Measurements from ENCODE around the gene R3HDM4. TPM values are rescaled to one million over a fixed set of nuclear protein-coding genes. Genes with fewer than 3 reads are reported as not detected.

The R3HDM4 gene
- total and polyA plus RNA-seq, 10 of the 15 experiments (the other 5 are each of a cell fraction or from before 2014, with no cell fraction given): 1.3 to 65.8 (median 27.7) TPM

- no peak for TF ChIP-seq MAX (IDR thresholded peaks at IDR 0.05; ENCODE audit: low read depth, low read length)
- no peak for TF ChIP-seq CBX3 (IDR thresholded peaks at IDR 0.05; ENCODE audit: borderline replicate concordance, low read depth)
- no peak for TF ChIP-seq ZBTB4 (CRISPR knock-in tag; IDR thresholded peaks at IDR 0.05)
- TF ChIP-seq HSF1 (IDR thresholded peaks at IDR 0.05; ENCODE audit: low read depth, low read length): no peak
- peak; percentile 16; the same call in 1 of the 2 replicates for TF ChIP-seq MTA2 (IDR thresholded peaks at IDR 0.05; ENCODE audit: low read depth)
- TF ChIP-seq ZNF592 (IDR thresholded peaks at IDR 0.05): no peak
- no peak for TF ChIP-seq NFXL1 (IDR thresholded peaks at IDR 0.05; ENCODE audit: borderline replicate concordance)
- 0 out of 4 replicates have a peak, but pooled peaks of 1 of the 2 experiments have one; percentile 45 for TF ChIP-seq SRF (IDR thresholded peaks at IDR 0.05; ENCODE audit: low read depth in 2 of 2, low read length in 2 of 2)
- TF ChIP-seq BMI1 (IDR thresholded peaks at IDR 0.05; ENCODE audit: borderline replicate concordance): no peak
- no peak for TF ChIP-seq NFYB (IDR thresholded peaks at IDR 0.05; ENCODE audit: insufficient read depth, low read depth, low read length)
- no peak for TF ChIP-seq POLR2AphosphoS2 (IDR thresholded peaks at IDR 0.05; ENCODE audit: low read depth, low read length)
- no peak for TF ChIP-seq BCL3 (IDR thresholded peaks at IDR 0.05; ENCODE audit: borderline replicate concordance, insufficient read depth, low read depth, low read length, poor library complexity, severe bottlenecking)
- TF ChIP-seq CEBPB (IDR thresholded peaks at IDR 0.05; ENCODE audit: borderline replicate concordance in 1 of 2, low read depth in 2 of 2, low read length in 2 of 2): no peak
- no peak for TF ChIP-seq EZH2 (IDR thresholded peaks at IDR 0.05; ENCODE audit: borderline replicate concordance, control insufficient read depth, low read depth, low read length)
These were observed 39.8 kb upstream of the R3HDM4 start (continued) for GRCh38 chr19:952680-953444.

Measured in GM12878 (cell line).